ENCODE measurements around the gene PALM2AKAP2.

- no peak for TF ChIP-seq NFIC (IDR thresholded peaks at IDR 0.05)
- TF ChIP-seq MAX (IDR thresholded peaks at IDR 0.05): no peak
- TF ChIP-seq EP300 (IDR thresholded peaks at IDR 0.05; ENCODE audit: borderline replicate concordance): no peak
- no peak for TF ChIP-seq TAF1 (IDR thresholded peaks at IDR 0.05; ENCODE audit: low read depth)
- no peak for TF ChIP-seq REST (IDR thresholded peaks at IDR 0.05; ENCODE audit: low read depth)
- TF ChIP-seq FOXM1 (IDR thresholded peaks at IDR 0.05; ENCODE audit: borderline replicate concordance, low read depth): no peak
- no peak for TF ChIP-seq YY1 (IDR thresholded peaks at IDR 0.05; ENCODE audit: low read depth)
- no peak for TF ChIP-seq CEBPB (IDR thresholded peaks at IDR 0.05)
- no peak for TF ChIP-seq EGR1 (IDR thresholded peaks at IDR 0.05)
- no peak for TF ChIP-seq CREB1 (IDR thresholded peaks at IDR 0.05; ENCODE audit: low read depth)
Observed at GRCh38 chr9:109781086-109781485, 1.1 kb downstream of the PALM2AKAP2 start.

Measured in Ishikawa (cell line).